OCI-LY1 (cell line): ENCODE data around the gene OR10A4.

ENCODE experiments used
- EZH2 ChIP-seq: fragments of 200-600 bp; sonication (generic), shearing (Covaris generic); IDR thresholded peaks from 2 replicates; pipeline ENCODE4 v1.8.0; 2017; ENCODE audit warnings: borderline replicate concordance, mixed run types, mild to moderate bottlenecking, antibody characterized with exemption, low read length, moderate library complexity, mixed read lengths
- TF ChIP-seq, protein P1 (sequence below): fragments of 200-600 bp; sonication (generic), shearing (Covaris generic); IDR thresholded peaks from 2 replicates; pipeline ENCODE4 v1.5.1; 2017; ENCODE audit warnings: mild to moderate bottlenecking, antibody characterized with exemption, low read length, moderate library complexity, mixed read lengths

DNA sequence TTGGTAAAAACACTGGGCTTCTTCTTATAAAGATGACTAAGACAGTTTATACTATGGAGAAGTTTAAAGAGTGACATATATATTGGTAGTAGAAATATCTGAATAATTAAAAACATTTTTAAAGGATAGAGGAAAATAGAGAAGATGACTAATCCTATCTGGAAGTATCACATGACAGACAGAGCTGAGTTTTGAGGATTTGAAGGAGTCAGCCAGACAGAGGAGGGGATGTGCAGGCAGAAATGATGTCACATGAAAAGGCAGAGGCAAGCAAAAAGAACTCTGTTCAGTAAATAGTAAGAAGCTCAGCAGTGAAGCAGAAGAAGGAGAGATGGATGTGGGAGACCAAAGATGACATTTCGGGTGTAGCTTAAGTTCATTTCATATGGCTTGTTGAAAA lies 12.0 kb upstream of the OR10A4 start:
- TF ChIP-seq, protein P1, sequence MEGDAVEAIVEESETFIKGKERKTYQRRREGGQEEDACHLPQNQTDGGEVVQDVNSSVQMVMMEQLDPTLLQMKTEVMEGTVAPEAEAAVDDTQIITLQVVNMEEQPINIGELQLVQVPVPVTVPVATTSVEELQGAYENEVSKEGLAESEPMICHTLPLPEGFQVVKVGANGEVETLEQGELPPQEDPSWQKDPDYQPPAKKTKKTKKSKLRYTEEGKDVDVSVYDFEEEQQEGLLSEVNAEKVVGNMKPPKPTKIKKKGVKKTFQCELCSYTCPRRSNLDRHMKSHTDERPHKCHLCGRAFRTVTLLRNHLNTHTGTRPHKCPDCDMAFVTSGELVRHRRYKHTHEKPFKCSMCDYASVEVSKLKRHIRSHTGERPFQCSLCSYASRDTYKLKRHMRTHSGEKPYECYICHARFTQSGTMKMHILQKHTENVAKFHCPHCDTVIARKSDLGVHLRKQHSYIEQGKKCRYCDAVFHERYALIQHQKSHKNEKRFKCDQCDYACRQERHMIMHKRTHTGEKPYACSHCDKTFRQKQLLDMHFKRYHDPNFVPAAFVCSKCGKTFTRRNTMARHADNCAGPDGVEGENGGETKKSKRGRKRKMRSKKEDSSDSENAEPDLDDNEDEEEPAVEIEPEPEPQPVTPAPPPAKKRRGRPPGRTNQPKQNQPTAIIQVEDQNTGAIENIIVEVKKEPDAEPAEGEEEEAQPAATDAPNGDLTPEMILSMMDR: no peak
- TF ChIP-seq EZH2: no peak
